Measurements from ENCODE around the gene CTDSP2.
"Not testable (repeated sequence)": the region's sequence is repeated elsewhere in the genome, so short reads cannot be mapped to it uniquely, and the experiment has no call there.

GRCh38 chr12:57886964-57887363 lies 40.4 kb upstream of the CTDSP2 start:
- not testable (repeated sequence) for TF ChIP-seq CTCF, POLR2AphosphoS5, POLR2A (IDR thresholded peaks at IDR 0.05)

Measured in sigmoid colon (tissue), 4 donors.